Measurements from ENCODE around the gene PTPN2.
"Not testable (repeated sequence)": the region's sequence is repeated elsewhere in the genome, so short reads cannot be mapped to it uniquely, and the experiment has no call there.

PTPN2 gene

DNA sequence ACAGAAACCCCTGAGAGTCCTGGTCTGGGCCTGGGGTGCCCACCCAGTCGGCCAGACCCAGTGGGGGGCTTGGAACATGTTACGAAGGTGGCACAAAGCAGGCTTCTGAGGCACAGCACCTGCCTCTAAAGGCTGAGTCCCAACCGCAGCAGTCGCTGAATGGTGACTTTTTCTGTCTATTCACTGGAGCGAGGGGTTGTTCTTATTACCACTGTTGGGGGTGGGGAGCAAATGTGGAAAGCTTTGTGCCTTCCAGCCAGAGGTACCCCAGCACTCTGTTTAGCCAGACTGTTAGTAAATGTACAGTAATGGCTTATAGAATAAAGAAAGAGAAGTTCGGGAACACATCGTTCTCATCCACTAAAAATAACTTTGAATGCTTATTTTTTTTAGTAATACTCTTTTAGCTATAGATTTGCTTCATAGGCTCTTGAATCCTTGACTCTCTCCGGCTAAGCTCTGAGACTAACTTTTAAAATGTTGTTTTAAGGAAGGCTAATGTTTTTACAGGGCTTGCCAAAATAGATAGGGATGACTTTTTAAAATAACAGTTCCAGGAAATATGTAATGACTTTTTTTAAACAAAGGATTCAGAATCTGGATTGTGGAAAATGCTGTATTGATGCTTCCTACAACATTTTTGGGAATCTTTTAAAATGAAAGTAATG, 23.4 kb upstream of the PTPN2 start:
- TF ChIP-seq, protein P1, sequence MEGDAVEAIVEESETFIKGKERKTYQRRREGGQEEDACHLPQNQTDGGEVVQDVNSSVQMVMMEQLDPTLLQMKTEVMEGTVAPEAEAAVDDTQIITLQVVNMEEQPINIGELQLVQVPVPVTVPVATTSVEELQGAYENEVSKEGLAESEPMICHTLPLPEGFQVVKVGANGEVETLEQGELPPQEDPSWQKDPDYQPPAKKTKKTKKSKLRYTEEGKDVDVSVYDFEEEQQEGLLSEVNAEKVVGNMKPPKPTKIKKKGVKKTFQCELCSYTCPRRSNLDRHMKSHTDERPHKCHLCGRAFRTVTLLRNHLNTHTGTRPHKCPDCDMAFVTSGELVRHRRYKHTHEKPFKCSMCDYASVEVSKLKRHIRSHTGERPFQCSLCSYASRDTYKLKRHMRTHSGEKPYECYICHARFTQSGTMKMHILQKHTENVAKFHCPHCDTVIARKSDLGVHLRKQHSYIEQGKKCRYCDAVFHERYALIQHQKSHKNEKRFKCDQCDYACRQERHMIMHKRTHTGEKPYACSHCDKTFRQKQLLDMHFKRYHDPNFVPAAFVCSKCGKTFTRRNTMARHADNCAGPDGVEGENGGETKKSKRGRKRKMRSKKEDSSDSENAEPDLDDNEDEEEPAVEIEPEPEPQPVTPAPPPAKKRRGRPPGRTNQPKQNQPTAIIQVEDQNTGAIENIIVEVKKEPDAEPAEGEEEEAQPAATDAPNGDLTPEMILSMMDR (IDR thresholded peaks at IDR 0.05; ENCODE audit: low read depth, low read length), result no peak
- no peak for DNase-seq (ENCODE audit: extremely low read depth, low read depth)

DNA sequence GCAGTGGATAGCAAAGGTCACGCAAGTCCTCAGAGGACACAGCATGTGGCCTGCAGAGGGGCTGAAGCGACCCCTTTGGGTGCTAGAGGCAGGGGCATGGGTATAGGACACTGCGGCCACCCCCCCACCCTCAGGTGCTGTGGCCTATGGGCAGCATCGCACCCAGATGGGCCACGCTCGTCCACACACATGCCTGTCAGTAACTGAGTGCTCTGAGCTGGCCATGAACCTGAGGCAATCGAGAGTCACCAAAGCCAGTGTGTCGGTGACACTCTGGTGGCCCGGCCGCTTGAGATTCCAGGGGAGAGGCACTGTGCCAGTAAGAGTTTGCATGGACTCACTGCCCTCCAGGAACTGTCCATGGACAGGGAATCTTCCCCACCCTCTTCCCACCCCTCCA, 22.7 kb upstream of the PTPN2 start:
- TF ChIP-seq, protein P1 (IDR thresholded peaks at IDR 0.05; ENCODE audit: low read depth, low read length), result no peak
- DNase-seq (ENCODE audit: extremely low read depth, low read depth), result no peak

DNA sequence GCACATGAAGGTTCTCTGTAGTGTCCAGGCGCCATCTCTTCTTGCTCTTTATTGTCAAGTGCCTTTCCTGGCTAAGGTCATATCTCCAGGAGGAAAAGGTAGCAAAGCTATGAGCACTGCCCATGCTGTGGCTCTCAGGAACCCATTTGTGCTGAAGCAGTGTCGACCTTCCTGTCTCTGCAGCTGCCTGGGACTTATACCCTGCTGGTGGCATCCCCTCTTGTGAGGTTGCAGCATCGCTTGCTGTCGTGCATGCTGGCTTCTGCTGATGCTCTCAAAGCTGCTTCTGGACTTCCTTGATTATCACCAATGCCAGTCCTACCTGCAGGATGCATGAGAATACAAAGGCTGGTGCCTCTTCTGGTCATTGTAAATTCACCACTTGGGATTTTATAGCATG, 22.1 kb upstream of the PTPN2 start:
- DNase-seq (ENCODE audit: extremely low read depth, low read depth), result no peak
- TF ChIP-seq, protein P1 (IDR thresholded peaks at IDR 0.05; ENCODE audit: low read depth, low read length), result no peak

DNA sequence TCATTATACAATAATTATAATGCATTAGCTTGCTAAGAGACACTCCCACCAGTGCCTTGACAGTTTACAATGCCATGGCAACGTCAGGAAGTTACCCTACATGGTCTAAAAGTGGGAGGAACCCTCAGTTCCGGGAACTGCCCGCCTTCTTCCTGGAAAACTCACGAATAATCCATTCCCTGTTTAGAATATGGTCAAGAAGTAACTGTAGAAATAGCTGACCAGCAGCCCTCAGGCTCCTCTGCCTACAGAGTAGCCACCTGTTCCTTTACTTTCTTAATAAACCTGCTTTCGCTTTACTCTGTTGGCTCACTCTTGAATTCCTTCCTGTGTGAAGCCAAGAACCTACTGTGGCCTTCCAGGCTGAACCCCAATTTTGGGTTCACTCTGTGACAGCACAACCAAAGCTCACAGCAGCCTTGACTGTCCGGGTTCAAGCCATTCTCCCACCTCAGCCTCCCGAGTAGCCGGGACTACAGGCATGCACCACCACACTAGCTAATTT, 20.0 kb upstream of the PTPN2 start:
- TF ChIP-seq, protein P1 (IDR thresholded peaks at IDR 0.05; ENCODE audit: low read depth, low read length), result no peak
- DNase-seq (ENCODE audit: extremely low read depth, low read depth), result no peak

DNA sequence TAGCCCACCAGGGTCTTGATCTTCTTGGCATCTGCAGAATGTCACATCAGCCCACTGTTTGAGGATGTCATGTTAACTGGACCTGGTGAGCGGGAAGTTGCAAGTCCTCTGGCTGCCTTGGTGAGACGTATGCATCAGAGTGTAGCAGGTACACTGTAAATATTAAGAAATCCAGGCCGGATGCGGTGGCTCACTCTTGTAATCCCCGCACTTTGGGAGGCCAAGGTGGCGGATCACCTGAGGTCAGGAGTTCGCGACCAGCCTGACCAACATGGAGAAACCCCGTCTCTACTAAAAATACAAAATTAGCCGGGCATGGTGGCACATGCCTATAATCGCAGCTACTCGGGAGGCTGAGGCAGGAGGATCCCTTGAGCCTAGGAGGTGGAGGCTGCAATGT, 17.2 kb upstream of the PTPN2 start:
- not testable (repeated sequence) for DNase-seq (ENCODE audit: extremely low read depth, low read depth)

DNA sequence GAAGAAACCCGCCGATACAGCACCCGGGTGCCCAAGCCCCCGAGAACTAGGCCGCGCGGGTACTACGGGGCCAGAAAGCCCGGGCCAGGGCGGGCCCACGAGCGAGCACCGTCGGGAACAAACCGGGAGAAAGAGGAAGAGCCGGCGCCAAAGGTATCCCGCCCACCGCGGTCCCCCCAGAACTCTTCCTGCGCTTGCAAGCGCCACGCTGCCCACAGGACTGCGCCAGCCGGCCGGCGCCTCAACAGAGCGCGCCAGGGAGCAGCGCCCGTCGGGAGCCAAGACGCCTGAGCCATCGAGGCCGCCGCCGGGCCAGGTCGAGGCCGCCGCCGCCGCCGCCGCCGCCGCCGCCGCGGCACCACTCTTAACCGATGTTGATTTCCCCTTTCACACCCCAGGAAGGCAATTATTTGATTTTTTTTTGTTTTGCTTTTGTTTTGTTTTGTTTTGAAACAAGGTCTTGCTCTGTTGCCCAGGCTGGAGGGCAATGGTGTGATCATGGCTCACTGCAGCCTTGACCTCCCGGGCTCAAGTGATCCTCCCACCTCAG, 12.8 kb upstream of the PTPN2 start:
- not testable (repeated sequence) for DNase-seq (ENCODE audit: extremely low read depth, low read depth)

DNA sequence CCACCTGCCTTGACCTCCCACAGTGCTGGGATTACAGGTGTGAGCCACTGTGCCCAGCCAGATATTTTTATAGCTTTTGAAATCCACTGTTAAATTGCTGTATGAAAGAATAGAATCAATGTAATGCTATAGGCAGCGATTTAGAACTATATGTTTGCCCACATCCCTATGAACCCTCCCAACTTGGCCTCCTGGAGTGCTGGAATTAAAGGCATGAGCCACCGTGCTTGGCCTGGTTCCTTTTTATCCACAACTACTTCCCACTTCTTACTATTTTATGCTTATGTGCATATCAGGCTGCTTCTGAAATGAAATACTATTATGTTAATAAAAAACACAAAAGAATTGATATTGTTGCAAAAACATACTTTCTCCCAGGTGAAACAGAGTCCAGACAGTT, 11.6 kb upstream of the PTPN2 start:
- DNase-seq (ENCODE audit: extremely low read depth, low read depth), result no peak
- TF ChIP-seq, protein P1 (IDR thresholded peaks at IDR 0.05; ENCODE audit: low read depth, low read length), result no peak

DNA sequence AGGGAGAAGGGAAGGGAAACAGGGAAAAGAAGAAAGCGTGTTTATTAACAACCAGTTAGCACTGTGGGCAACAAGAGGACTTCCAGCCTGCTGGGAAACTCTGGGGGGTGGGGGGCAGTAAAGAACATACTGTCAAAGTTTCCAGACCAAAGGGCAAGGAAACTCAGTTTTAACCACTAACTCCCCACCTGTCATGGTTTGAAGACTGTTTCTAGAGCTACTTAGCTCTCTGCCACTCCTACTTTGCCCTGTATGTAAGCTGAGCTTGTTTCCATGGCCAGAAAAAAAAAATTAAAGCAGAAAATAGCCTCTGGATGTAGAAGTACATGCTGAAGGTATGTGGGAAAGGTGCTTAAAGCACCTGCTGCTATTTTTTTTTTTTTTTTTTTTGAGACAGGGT, 11.0 kb upstream of the PTPN2 start:
- TF ChIP-seq, protein P1 (IDR thresholded peaks at IDR 0.05; ENCODE audit: low read depth, low read length), result no peak
- DNase-seq (ENCODE audit: extremely low read depth, low read depth), result no peak

Data from AG09319 (cell line).